HepG2 (cell line): ENCODE results near the gene TALDO1. TPM values are rescaled to one million over a fixed set of nuclear protein-coding genes. Genes with fewer than 3 reads are reported as not detected.

Experiments used
- ETV5 ChIP-seq: IDR thresholded peaks from 2 replicates; pipeline ENCODE4 v1.6.1; 2018; ENCODE audit warnings: missing biosample characterization, missing genetic modification reagents, inconsistent platforms, borderline replicate concordance
- FOXA3 ChIP-seq: IDR thresholded peaks from 2 replicates; pipeline ENCODE4 v1.6.1; 2016; ENCODE audit warnings: missing genetic modification reagents, missing compliant biosample characterization
- HBP1 ChIP-seq: IDR thresholded peaks from 2 replicates; pipeline ENCODE4 v1.6.1; 2016; ENCODE audit warnings: low read depth, control low read depth
- HES4 ChIP-seq: sonication (generic); formaldehyde crosslinking; IDR thresholded peaks from 2 replicates; pipeline ENCODE4 v1.9.0; 2021; ENCODE audit warnings: mild to moderate bottlenecking, missing genetic modification reagents, borderline replicate concordance
- JUN ChIP-seq: sonication (generic); formaldehyde crosslinking; IDR thresholded peaks from 2 replicates; pipeline ENCODE4 v1.4.0; 2020; ENCODE audit warnings: mild to moderate bottlenecking, missing genetic modification reagents
- MTA3 ChIP-seq: sonication (generic); formaldehyde crosslinking; IDR thresholded peaks from 2 replicates; pipeline ENCODE4 v1.4.0; 2020; ENCODE audit warnings: missing genetic modification reagents
- NR1H2 ChIP-seq: sonication (generic); formaldehyde crosslinking; IDR thresholded peaks from 2 replicates; pipeline ENCODE4 v1.8.1; 2022; ENCODE audit warnings: low read depth, missing genetic modification reagents, borderline replicate concordance
- PHF21A ChIP-seq: sonication (generic); formaldehyde crosslinking; IDR thresholded peaks from 2 replicates; pipeline ENCODE4 v1.5.0; 2020; ENCODE audit warnings: mild to moderate bottlenecking, missing genetic modification reagents
- PREB ChIP-seq: sonication (generic); formaldehyde crosslinking; IDR thresholded peaks from 2 replicates; pipeline ENCODE4 v1.4.0; 2020; ENCODE audit warnings: missing genetic modification reagents
- RAD51 ChIP-seq: fragments of 450-650 bp; IDR thresholded peaks from 2 replicates; pipeline ENCODE4 v1.6.1; 2016; ENCODE audit warnings: borderline replicate concordance
- TFDP1 ChIP-seq: IDR thresholded peaks from 2 replicates; pipeline ENCODE4 v1.6.1; 2016; ENCODE audit warnings: missing compliant biosample characterization, missing genetic modification reagents, borderline replicate concordance
- TOE1 ChIP-seq: sonication (generic); formaldehyde crosslinking; IDR thresholded peaks from 2 replicates; pipeline ENCODE4 v1.4.0; 2020; ENCODE audit warnings: mild to moderate bottlenecking, missing genetic modification reagents
- XBP1 ChIP-seq: sonication (generic); formaldehyde crosslinking; IDR thresholded peaks from 2 replicates; pipeline ENCODE4 v1.5.0; 2020; ENCODE audit warnings: missing genetic modification reagents
- ZBTB26 ChIP-seq: IDR thresholded peaks from 2 replicates; pipeline ENCODE4 v1.6.1; 2016; ENCODE audit warnings: missing compliant biosample characterization, missing genetic modification reagents, borderline replicate concordance
- ZFX ChIP-seq: sonication (generic); formaldehyde crosslinking; IDR thresholded peaks from 2 replicates; pipeline ENCODE4 v1.4.0; 2020; ENCODE audit warnings: mild to moderate bottlenecking, low read depth, missing genetic modification reagents, moderate library complexity
- ZNF260 ChIP-seq: sonication (generic); formaldehyde crosslinking; IDR thresholded peaks from 2 replicates; pipeline ENCODE4 v1.4.0; 2020; ENCODE audit warnings: missing genetic modification reagents, low read depth, mild to moderate bottlenecking, borderline replicate concordance
- ZNF460 ChIP-seq: sonication (generic); formaldehyde crosslinking; IDR thresholded peaks from 2 replicates; pipeline ENCODE4 v1.5.1; 2020; ENCODE audit warnings: missing genetic modification reagents, mild to moderate bottlenecking, borderline replicate concordance
- ZNF569 ChIP-seq: sonication (generic); formaldehyde crosslinking; IDR thresholded peaks from 2 replicates; pipeline ENCODE4 v1.5.0; 2020; ENCODE audit warnings: mild to moderate bottlenecking, missing genetic modification reagents, moderate library complexity, borderline replicate concordance
- ZNF678 ChIP-seq: sonication (generic); formaldehyde crosslinking; IDR thresholded peaks from 2 replicates; pipeline ENCODE4 v1.4.0; 2020; ENCODE audit warnings: mild to moderate bottlenecking, missing genetic modification reagents
- ZNF788 ChIP-seq: sonication (generic); formaldehyde crosslinking; IDR thresholded peaks from 2 replicates; pipeline ENCODE4 v1.5.0; 2020; ENCODE audit warnings: mild to moderate bottlenecking, missing genetic modification reagents, borderline replicate concordance
- ZNF800 ChIP-seq: sonication (generic); formaldehyde crosslinking; IDR thresholded peaks from 2 replicates; pipeline ENCODE4 v1.4.0; 2020; ENCODE audit warnings: missing genetic modification reagents
- ZSCAN29 ChIP-seq: sonication (generic); formaldehyde crosslinking; conservative IDR thresholded peaks from 2 replicates; pipeline ENCODE4 v1.4.0; 2020; ENCODE audit warnings: mild to moderate bottlenecking, missing genetic modification reagents
- ZSCAN31 ChIP-seq: sonication (generic); formaldehyde crosslinking; IDR thresholded peaks from 2 replicates; pipeline ENCODE4 v1.5.0; 2020; ENCODE audit warnings: low read depth, mild to moderate bottlenecking, missing genetic modification reagents
- polyA plus RNA-seq, 8 experiments: library from polyadenylated mRNA; depleted of rRNA in 3 of 8; stranded (reverse) in 7 of 8; unstranded in 1 of 8; fragments of >200 nt; fragmentation: Illumina TruSeq in 4 of 8; extraction: Trizol in 4 of 8; gene quantifications; 2 replicates each; pipeline versions ENCODE4 v1.2.1 to v1.2.3, GENCODE V29; 2011 to 2016; ENCODE audit warnings: low read depth in 4 of 8, missing spikeins in 1 of 8, mixed read lengths in 1 of 8; ENCODE audit not compliant: insufficient read depth in 1 of 8
- total RNA-seq, 5 experiments: library from RNA; depleted of rRNA; stranded (reverse); fragments of >200 nt; fragmentation: Illumina TruSeq; extraction: Trizol; gene quantifications; 2 replicates each; pipeline ENCODE4 v1.2.3, GENCODE V29; 2016; ENCODE audit warnings: low read depth in 1 of 5

Gene TALDO1
- total and polyA plus RNA-seq, 2 of the 13 experiments (the other 11 are each of a cell fraction or from before 2014, with no cell fraction given), result 107 to 240 TPM

GRCh38 chr11:808427-809286 is 61.4 kb downstream of the TALDO1 start (continued):
- TF ChIP-seq ZSCAN29 (CRISPR knock-in tag), result no peak
- TF ChIP-seq XBP1, result peak; percentile 39; the same call in 1 of the 2 replicates
- TF ChIP-seq ZNF460, result peak; percentile 17; the same call in 1 of the 2 replicates
- no peak for TF ChIP-seq ZNF788 (CRISPR knock-in tag)
- no peak for TF ChIP-seq ZNF260 (CRISPR knock-in tag)
- no peak; the same call in 1 of the 2 replicates for TF ChIP-seq JUN (CRISPR knock-in tag)
- TF ChIP-seq PREB, result no peak
- TF ChIP-seq ZNF569 (CRISPR knock-in tag), result no peak
- no peak for TF ChIP-seq MTA3 (CRISPR knock-in tag)
- no peak for TF ChIP-seq TFDP1
- TF ChIP-seq ZNF800, result peak; percentile 75; the same call in 1 of the 2 replicates
- TF ChIP-seq HES4, result no peak
- no peak for TF ChIP-seq RAD51
- no peak for TF ChIP-seq FOXA3 (CRISPR knock-in tag)
- TF ChIP-seq ZBTB26 (CRISPR knock-in tag), result no peak
- no peak for TF ChIP-seq NR1H2
- TF ChIP-seq TOE1 (CRISPR knock-in tag), result no peak
- TF ChIP-seq PHF21A (CRISPR knock-in tag), result no peak
- TF ChIP-seq ZNF678 (CRISPR knock-in tag), result no peak
- no peak for TF ChIP-seq ZFX
- TF ChIP-seq ZSCAN31 (CRISPR knock-in tag), result no peak
- peak; percentile 76; the same call in 1 of the 2 replicates for TF ChIP-seq HBP1
- TF ChIP-seq ETV5, result no peak
